HEK293 (cell line): ENCODE data around the gene ANKRD23.

Source experiments
- CTCF ChIA-PET: fragments of 350-600 bp; formaldehyde crosslinking; extraction: SDS; loops from one replicate; lab custom pipeline; 2021; ENCODE audit warnings: antibody characterized with exemption; lab: Yijun Ruan, JAX
- POLR2A ChIA-PET: fragments of 300-600 bp; formaldehyde crosslinking; extraction: SDS; loops from one replicate; lab custom pipeline; 2020; ENCODE audit warnings: antibody characterized with exemption, inconsistent platforms; lab: Yijun Ruan, JAX
- H3K27ac ChIP-seq: fragments of 200-500 bp; sonication (Bioruptor generic); 2 replicates; pipeline ENCODE4 v1.5.1; 2014; ENCODE audit warnings: low read depth, low read length, control low read depth, inconsistent platforms; ENCODE audit errors: extremely low read depth
- H3K36me3 ChIP-seq, 2 experiments: fragments of 200-500 bp in 1 of 2; sonication (Bioruptor generic) in 1 of 2; 1 replicate in 1 of 2; 2 replicates in 1 of 2; pipeline ENCODE4 v1.5.1; 2014 to 2017; ENCODE audit warnings: inconsistent platforms in 2 of 2, low read length in 2 of 2; ENCODE audit not compliant: control insufficient read depth in 2 of 2, insufficient read depth in 1 of 2
- H3K4me1 ChIP-seq: fragments of 200-500 bp; sonication (Bioruptor generic); 2 replicates; pipeline ENCODE4 v1.5.1; 2014; ENCODE audit warnings: mild to moderate bottlenecking, low read length, inconsistent platforms; ENCODE audit not compliant: control insufficient read depth, insufficient read depth
- H3K4me3 ChIP-seq: 2 replicates; pipeline ENCODE4 v1.5.1; 2011; ENCODE audit warnings: low read depth, mild to moderate bottlenecking, control low read depth, low read length, moderate library complexity
- H3K9me3 ChIP-seq: fragments of 200-500 bp; sonication (Bioruptor generic); 2 replicates; pipeline ENCODE4 v1.5.1; 2014; ENCODE audit warnings: low read depth, low read length, inconsistent platforms; ENCODE audit not compliant: control insufficient read depth, insufficient read depth
- KLF1 ChIP-seq: fragments of 450-650 bp; formaldehyde crosslinking; IDR thresholded peaks from 2 replicates; pipeline ENCODE4 v1.5.1; 2016; ENCODE audit warnings: missing biosample characterization, missing genetic modification characterization
- SCRT2 ChIP-seq: fragments of 450-650 bp; formaldehyde crosslinking; IDR thresholded peaks from 2 replicates; pipeline ENCODE4 v1.5.1; 2016; ENCODE audit warnings: missing biosample characterization, missing genetic modification characterization
- TCF7L2 ChIP-seq: IDR thresholded peaks from 2 replicates; pipeline ENCODE4 v1.6.1; 2011; ENCODE audit warnings: low read depth, mild to moderate bottlenecking, inconsistent platforms, low read length, moderate library complexity, borderline replicate concordance
- ZBTB17 ChIP-seq: fragments of 450-650 bp; formaldehyde crosslinking; IDR thresholded peaks from 2 replicates; pipeline ENCODE4 v1.5.1; 2016; ENCODE audit warnings: missing biosample characterization, missing genetic modification characterization
- ZBTB7A ChIP-seq: fragments of 450-650 bp; formaldehyde crosslinking; IDR thresholded peaks from 2 replicates; pipeline ENCODE4 v1.5.1; 2016; ENCODE audit warnings: low read depth, missing biosample characterization, missing genetic modification characterization
- ZFP69B ChIP-seq: fragments of 450-650 bp; formaldehyde crosslinking; IDR thresholded peaks from 2 replicates; pipeline ENCODE4 v1.5.1; 2016; ENCODE audit warnings: missing biosample characterization, missing genetic modification characterization
- ZNF112 ChIP-seq: fragments of 450-650 bp; formaldehyde crosslinking; IDR thresholded peaks from 2 replicates; pipeline ENCODE4 v1.5.0; 2017; ENCODE audit warnings: missing biosample characterization, missing genetic modification characterization
- ZNF155 ChIP-seq: fragments of 450-650 bp; formaldehyde crosslinking; IDR thresholded peaks from 2 replicates; pipeline ENCODE4 v1.5.1; 2016; ENCODE audit warnings: missing biosample characterization, missing genetic modification characterization
- ZNF174 ChIP-seq: fragments of 450-650 bp; formaldehyde crosslinking; IDR thresholded peaks from 2 replicates; pipeline ENCODE4 v1.5.0; 2017; ENCODE audit warnings: missing biosample characterization, mild to moderate bottlenecking, missing genetic modification characterization
- ZNF266 ChIP-seq: fragments of 450-650 bp; formaldehyde crosslinking; IDR thresholded peaks from 2 replicates; pipeline ENCODE4 v1.5.1; 2016; ENCODE audit warnings: missing biosample characterization, missing genetic modification characterization, low read depth
- ZNF416 ChIP-seq: fragments of 450-650 bp; formaldehyde crosslinking; IDR thresholded peaks from 2 replicates; pipeline ENCODE4 v1.5.1; 2016; ENCODE audit warnings: missing biosample characterization, missing genetic modification characterization
- ZNF529 ChIP-seq: fragments of 450-650 bp; formaldehyde crosslinking; IDR thresholded peaks from 2 replicates; pipeline ENCODE4 v1.5.1; 2017; ENCODE audit warnings: missing genetic modification characterization, missing biosample characterization; ENCODE audit not compliant: insufficient replicate concordance
- ZNF549 ChIP-seq: fragments of 450-650 bp; IDR thresholded peaks from 2 replicates; pipeline ENCODE4 v1.5.1; 2018; ENCODE audit warnings: missing biosample characterization, missing genetic modification characterization, mild to moderate bottlenecking, inconsistent platforms, moderate library complexity
- ZNF610 ChIP-seq: fragments of 450-650 bp; formaldehyde crosslinking; IDR thresholded peaks from 2 replicates; pipeline ENCODE4 v1.5.1; 2016; ENCODE audit warnings: missing biosample characterization, missing genetic modification characterization, borderline replicate concordance
- ZNF624 ChIP-seq: fragments of 450-650 bp; formaldehyde crosslinking; IDR thresholded peaks from 2 replicates; pipeline ENCODE4 v1.5.1; 2017; ENCODE audit warnings: missing biosample characterization, missing genetic modification characterization
- ZNF707 ChIP-seq: fragments of 450-650 bp; formaldehyde crosslinking; IDR thresholded peaks from 2 replicates; pipeline ENCODE4 v1.5.1; 2016; ENCODE audit warnings: missing biosample characterization, missing genetic modification characterization
- ZNF830 ChIP-seq: fragments of 450-650 bp; IDR thresholded peaks from 2 replicates; pipeline ENCODE4 v1.5.0; 2018; ENCODE audit warnings: missing biosample characterization, missing genetic modification characterization, low read depth, mild to moderate bottlenecking, moderate library complexity
- TF ChIP-seq, protein P1 (sequence below): fragments of 450-650 bp; formaldehyde crosslinking; IDR thresholded peaks from 2 replicates; pipeline ENCODE4 v1.5.1; 2016; ENCODE audit warnings: missing biosample characterization, missing genetic modification characterization
- TF ChIP-seq, protein P2 (sequence below): fragments of 450-650 bp; formaldehyde crosslinking; IDR thresholded peaks from 2 replicates; pipeline ENCODE4 v1.5.1; 2016; ENCODE audit warnings: missing biosample characterization, missing genetic modification characterization, low read depth
- TF ChIP-seq, protein P3 (sequence below): fragments of 450-650 bp; formaldehyde crosslinking; IDR thresholded peaks from 2 replicates; pipeline ENCODE4 v1.5.1; 2017; ENCODE audit warnings: missing biosample characterization, missing genetic modification characterization
- TF ChIP-seq, protein P4 (sequence below): fragments of 450-650 bp; IDR thresholded peaks from 2 replicates; pipeline ENCODE4 v1.5.1; 2018; ENCODE audit warnings: missing biosample characterization, missing genetic modification characterization
- TF ChIP-seq, protein P5 (sequence below): fragments of 450-650 bp; formaldehyde crosslinking; optimal IDR thresholded peaks from 2 replicates; pipeline ENCODE3; 2016; ENCODE audit warnings: missing biosample characterization, mild to moderate bottlenecking, missing genetic modification characterization

The ANKRD23 gene

DNA sequence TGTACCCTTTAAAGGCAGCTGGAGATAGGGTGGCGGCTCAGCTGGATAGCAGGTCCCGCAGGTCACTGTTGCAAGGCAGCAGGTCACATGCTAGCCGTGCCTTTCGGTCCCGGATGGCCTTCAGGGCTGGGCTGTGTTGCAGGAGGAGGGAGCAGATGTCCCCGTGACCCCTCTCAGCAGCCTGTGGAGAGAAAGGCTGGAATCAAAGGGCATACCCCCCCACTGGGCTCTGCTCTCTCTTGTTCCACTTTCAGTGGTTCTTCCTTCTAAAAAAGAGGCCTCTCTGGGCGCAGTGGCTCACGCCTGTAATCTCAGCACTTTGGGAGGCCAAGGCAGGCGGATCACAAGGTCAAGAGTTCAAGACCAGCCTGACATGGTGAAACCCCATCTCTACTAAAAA is 4.4 kb upstream of the ANKRD23 start:
- no peak for TF ChIP-seq ZNF610 (tag by site-specific recombination)
- TF ChIP-seq TCF7L2: no peak
- TF ChIP-seq SCRT2 (tag by site-specific recombination): peak; percentile 39; the same call in 1 of the 2 replicates
- CTCF ChIA-PET: interaction anchor here (0.8 kb wide), 1 partner anchor 10 kb away, joined by 6 read pairs; the partner anchor contains the start of gene ANKRD39

DNA sequence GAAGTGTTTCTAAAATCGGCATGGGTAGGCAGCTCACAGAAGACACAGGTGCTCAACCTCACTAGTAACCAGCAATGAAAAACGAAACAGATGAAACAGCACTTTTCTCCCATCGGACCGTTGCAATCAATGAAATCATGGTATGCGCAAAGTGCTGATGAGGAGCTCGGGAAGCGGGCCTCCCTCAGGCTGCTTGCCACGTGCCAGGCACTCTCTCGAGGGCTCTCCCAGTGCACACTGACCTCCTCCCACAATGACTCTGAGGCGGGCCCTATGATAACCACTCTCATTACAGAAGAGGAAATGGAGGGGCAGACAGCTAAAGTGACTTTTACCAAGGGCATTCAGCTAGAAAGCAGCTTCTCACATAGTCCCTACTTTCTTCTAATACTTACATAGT is 3.8 kb upstream of the ANKRD23 start:
- Histone ChIP-seq H3K4me1 (no peaks in the 10 kb centered on the region), H3K4me3 (no peak overlapping the region)
- TF ChIP-seq, protein P1, sequence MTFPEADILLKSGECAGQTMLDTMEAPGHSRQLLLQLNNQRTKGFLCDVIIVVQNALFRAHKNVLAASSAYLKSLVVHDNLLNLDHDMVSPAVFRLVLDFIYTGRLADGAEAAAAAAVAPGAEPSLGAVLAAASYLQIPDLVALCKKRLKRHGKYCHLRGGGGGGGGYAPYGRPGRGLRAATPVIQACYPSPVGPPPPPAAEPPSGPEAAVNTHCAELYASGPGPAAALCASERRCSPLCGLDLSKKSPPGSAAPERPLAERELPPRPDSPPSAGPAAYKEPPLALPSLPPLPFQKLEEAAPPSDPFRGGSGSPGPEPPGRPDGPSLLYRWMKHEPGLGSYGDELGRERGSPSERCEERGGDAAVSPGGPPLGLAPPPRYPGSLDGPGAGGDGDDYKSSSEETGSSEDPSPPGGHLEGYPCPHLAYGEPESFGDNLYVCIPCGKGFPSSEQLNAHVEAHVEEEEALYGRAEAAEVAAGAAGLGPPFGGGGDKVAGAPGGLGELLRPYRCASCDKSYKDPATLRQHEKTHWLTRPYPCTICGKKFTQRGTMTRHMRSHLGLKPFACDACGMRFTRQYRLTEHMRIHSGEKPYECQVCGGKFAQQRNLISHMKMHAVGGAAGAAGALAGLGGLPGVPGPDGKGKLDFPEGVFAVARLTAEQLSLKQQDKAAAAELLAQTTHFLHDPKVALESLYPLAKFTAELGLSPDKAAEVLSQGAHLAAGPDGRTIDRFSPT (tag by site-specific recombination): no peak
- no peak for TF ChIP-seq ZNF549 (tag by site-specific recombination)
- TF ChIP-seq ZNF529 (tag by site-specific recombination): no peak
- TF ChIP-seq ZNF112 (tag by site-specific recombination): no peak
- no peak for TF ChIP-seq ZFP69B
- TF ChIP-seq ZNF624 (tag by site-specific recombination): no peak
- TF ChIP-seq, protein P2, sequence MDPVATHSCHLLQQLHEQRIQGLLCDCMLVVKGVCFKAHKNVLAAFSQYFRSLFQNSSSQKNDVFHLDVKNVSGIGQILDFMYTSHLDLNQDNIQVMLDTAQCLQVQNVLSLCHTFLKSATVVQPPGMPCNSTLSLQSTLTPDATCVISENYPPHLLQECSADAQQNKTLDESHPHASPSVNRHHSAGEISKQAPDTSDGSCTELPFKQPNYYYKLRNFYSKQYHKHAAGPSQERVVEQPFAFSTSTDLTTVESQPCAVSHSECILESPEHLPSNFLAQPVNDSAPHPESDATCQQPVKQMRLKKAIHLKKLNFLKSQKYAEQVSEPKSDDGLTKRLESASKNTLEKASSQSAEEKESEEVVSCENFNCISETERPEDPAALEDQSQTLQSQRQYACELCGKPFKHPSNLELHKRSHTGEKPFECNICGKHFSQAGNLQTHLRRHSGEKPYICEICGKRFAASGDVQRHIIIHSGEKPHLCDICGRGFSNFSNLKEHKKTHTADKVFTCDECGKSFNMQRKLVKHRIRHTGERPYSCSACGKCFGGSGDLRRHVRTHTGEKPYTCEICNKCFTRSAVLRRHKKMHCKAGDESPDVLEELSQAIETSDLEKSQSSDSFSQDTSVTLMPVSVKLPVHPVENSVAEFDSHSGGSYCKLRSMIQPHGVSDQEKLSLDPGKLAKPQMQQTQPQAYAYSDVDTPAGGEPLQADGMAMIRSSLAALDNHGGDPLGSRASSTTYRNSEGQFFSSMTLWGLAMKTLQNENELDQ (tag by site-specific recombination): no peak
- no peak for TF ChIP-seq ZNF174 (tag by site-specific recombination)
- TF ChIP-seq ZBTB7A (tag by site-specific recombination): no peak
- TF ChIP-seq ZNF155: no peak
- TF ChIP-seq, protein P3, sequence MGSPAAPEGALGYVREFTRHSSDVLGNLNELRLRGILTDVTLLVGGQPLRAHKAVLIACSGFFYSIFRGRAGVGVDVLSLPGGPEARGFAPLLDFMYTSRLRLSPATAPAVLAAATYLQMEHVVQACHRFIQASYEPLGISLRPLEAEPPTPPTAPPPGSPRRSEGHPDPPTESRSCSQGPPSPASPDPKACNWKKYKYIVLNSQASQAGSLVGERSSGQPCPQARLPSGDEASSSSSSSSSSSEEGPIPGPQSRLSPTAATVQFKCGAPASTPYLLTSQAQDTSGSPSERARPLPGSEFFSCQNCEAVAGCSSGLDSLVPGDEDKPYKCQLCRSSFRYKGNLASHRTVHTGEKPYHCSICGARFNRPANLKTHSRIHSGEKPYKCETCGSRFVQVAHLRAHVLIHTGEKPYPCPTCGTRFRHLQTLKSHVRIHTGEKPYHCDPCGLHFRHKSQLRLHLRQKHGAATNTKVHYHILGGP (tag by site-specific recombination): no peak
- TF ChIP-seq, protein P4, sequence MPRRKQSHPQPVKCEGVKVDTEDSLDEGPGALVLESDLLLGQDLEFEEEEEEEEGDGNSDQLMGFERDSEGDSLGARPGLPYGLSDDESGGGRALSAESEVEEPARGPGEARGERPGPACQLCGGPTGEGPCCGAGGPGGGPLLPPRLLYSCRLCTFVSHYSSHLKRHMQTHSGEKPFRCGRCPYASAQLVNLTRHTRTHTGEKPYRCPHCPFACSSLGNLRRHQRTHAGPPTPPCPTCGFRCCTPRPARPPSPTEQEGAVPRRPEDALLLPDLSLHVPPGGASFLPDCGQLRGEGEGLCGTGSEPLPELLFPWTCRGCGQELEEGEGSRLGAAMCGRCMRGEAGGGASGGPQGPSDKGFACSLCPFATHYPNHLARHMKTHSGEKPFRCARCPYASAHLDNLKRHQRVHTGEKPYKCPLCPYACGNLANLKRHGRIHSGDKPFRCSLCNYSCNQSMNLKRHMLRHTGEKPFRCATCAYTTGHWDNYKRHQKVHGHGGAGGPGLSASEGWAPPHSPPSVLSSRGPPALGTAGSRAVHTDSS (tag by site-specific recombination): no peak
- TF ChIP-seq, protein P5, sequence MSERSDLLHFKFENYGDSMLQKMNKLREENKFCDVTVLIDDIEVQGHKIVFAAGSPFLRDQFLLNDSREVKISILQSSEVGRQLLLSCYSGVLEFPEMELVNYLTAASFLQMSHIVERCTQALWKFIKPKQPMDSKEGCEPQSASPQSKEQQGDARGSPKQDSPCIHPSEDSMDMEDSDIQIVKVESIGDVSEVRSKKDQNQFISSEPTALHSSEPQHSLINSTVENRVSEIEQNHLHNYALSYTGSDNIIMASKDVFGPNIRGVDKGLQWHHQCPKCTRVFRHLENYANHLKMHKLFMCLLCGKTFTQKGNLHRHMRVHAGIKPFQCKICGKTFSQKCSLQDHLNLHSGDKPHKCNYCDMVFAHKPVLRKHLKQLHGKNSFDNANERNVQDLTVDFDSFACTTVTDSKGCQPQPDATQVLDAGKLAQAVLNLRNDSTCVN (tag by site-specific recombination): no peak
- no peak for TF ChIP-seq ZBTB17 (tag by site-specific recombination)
- TF ChIP-seq KLF1 (tag by site-specific recombination): no peak
- TF ChIP-seq ZNF266 (tag by site-specific recombination): no peak
- no peak for TF ChIP-seq ZNF416
- no peak for TF ChIP-seq ZNF830 (tag by site-specific recombination)
- TF ChIP-seq ZNF707 (tag by site-specific recombination): no peak
- TF ChIP-seq, all 188 proteins: peak for 0
- POLR2A ChIA-PET: interaction anchor here (0.6 to 1.4 kb wide), 3 partner anchors 12 to 123 kb away, joined by 3 read pairs; no protein-coding TSS in a partner anchor
- no peaks in the 10 kb centered on the region for H3K9me3 ChIP-seq
- H3K36me3 ChIP-seq: peaks cover 30 to 48% of the 10 kb centered on the region in 2 experiments
- CTCF ChIA-PET: interaction anchor here (0.7 to 0.8 kb wide), 2 partner anchors 10 to 253 kb away, joined by 3 to 4 read pairs; partner anchors contain the start of gene ANKRD39
- H3K27ac ChIP-seq: no peak overlapping the region

More for the DNA sequence above, 4.4 kb upstream of the ANKRD23 start:
- Histone ChIP-seq H3K4me1 (no peaks in the 10 kb centered on the region), H3K27ac (no peak overlapping the region), H3K9me3 (no peaks in the 10 kb centered on the region), H3K36me3 (peaks cover 33 to 54% of the 10 kb centered on the region in 2 experiments), H3K4me3 (no peak overlapping the region)
- POLR2A ChIA-PET: interaction anchor here (1.4 kb wide), 1 partner anchor 20 kb away, joined by 3 read pairs; no protein-coding TSS in a partner anchor
